Measurements from ENCODE around the gene DTNB.

DNA sequence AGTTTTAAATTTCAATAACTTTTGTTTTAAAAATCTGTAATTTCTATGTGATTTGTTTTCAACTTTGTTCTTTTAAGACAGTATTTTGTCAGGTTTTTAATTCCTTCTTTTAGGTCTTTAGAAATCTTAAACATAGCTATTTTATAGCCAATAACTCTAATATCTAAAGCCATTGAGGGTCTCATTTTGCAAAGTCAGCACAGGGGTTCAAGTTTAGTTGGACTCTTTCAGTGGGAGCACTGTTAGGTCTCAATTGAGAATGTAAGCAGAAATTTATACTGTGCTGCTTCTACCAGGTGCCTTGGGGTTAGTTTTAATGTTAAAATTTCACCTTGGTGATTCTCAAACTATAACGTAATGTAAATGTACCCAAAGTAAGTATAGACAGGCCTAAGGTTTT is 226.4 kb downstream of the DTNB start:
- TF ChIP-seq POLR2AphosphoS5 (IDR thresholded peaks at IDR 0.05; ENCODE audit: low read depth, low read length) (no peak), FOXP2 (optimal IDR thresholded peaks at IDR 0.05; ENCODE audit: borderline replicate concordance, extremely low read depth, extremely low read length, insufficient read depth) (no peak), TAF1 (IDR thresholded peaks at IDR 0.05; ENCODE audit: borderline replicate concordance, insufficient read depth, low read length) (no peak)
- TF ChIP-seq, protein P1, sequence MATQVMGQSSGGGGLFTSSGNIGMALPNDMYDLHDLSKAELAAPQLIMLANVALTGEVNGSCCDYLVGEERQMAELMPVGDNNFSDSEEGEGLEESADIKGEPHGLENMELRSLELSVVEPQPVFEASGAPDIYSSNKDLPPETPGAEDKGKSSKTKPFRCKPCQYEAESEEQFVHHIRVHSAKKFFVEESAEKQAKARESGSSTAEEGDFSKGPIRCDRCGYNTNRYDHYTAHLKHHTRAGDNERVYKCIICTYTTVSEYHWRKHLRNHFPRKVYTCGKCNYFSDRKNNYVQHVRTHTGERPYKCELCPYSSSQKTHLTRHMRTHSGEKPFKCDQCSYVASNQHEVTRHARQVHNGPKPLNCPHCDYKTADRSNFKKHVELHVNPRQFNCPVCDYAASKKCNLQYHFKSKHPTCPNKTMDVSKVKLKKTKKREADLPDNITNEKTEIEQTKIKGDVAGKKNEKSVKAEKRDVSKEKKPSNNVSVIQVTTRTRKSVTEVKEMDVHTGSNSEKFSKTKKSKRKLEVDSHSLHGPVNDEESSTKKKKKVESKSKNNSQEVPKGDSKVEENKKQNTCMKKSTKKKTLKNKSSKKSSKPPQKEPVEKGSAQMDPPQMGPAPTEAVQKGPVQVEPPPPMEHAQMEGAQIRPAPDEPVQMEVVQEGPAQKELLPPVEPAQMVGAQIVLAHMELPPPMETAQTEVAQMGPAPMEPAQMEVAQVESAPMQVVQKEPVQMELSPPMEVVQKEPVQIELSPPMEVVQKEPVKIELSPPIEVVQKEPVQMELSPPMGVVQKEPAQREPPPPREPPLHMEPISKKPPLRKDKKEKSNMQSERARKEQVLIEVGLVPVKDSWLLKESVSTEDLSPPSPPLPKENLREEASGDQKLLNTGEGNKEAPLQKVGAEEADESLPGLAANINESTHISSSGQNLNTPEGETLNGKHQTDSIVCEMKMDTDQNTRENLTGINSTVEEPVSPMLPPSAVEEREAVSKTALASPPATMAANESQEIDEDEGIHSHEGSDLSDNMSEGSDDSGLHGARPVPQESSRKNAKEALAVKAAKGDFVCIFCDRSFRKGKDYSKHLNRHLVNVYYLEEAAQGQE (IDR thresholded peaks at IDR 0.05; ENCODE audit: insufficient read depth in 1 of 2, low read depth in 2 of 2, low read length in 2 of 2), result no peak

Measured in PFSK-1 (cell line).